Uterus (tissue), 4 donors: ENCODE measurements around the gene MAP3K15. TPM values are rescaled to one million over a fixed set of nuclear protein-coding genes. Genes with fewer than 3 reads are reported as not detected.

Experiments
- DNase-seq, 2 donors: peaks; one replicate each; pipeline ENCODE4 v3.0.0-alpha.2; 2019 to 2020
- H3K27ac ChIP-seq, 2 donors: fragments of 200-600 bp; sonication (generic); 1 replicate in 1 of 2; 2 replicates in 1 of 2; pipeline ENCODE4 v1.5.1; 2016 to 2018
- H3K27me3 ChIP-seq, 2 donors: fragments of 200-600 bp; sonication (generic); one replicate each; pipeline ENCODE4 v1.5.1; 2018 to 2019; ENCODE audit warnings: control low read depth in 1 of 2
- H3K36me3 ChIP-seq, 2 donors: fragments of 200-600 bp; sonication (generic); one replicate each; pipeline ENCODE4 v1.5.1; 2019; ENCODE audit warnings: control low read depth in 1 of 2
- H3K4me1 ChIP-seq, 2 donors: fragments of 200-600 bp; sonication (generic); one replicate each; pipeline ENCODE4 v1.5.1; 2018 to 2019; ENCODE audit warnings: control low read depth in 1 of 2
- H3K4me3 ChIP-seq, 2 donors: fragments of 200-600 bp; sonication (generic); 1 replicate in 1 of 2; 2 replicates in 1 of 2; pipeline ENCODE4 v1.5.1; 2018 to 2019; ENCODE audit warnings: mild to moderate bottlenecking in 1 of 2
- H3K9me3 ChIP-seq, 2 donors: fragments of 200-600 bp; sonication (generic); one replicate each; pipeline ENCODE4 v1.5.1; 2019; ENCODE audit warnings: control low read depth in 1 of 2
- CTCF ChIP-seq, 4 experiments: fragments of 200-600 bp in 2 of 4; fragments of 450-650 bp in 2 of 4; sonication (generic) in 2 of 4; IDR thresholded peaks; one replicate each; pipeline ENCODE4 v1.5.1; 2016 to 2019; ENCODE audit warnings: antibody characterized with exemption in 4 of 4, mild to moderate bottlenecking in 2 of 4, moderate library complexity in 1 of 4
- POLR2A ChIP-seq, 2 donors: fragments of 450-650 bp; IDR thresholded peaks; one replicate each; pipeline ENCODE4 v1.6.1; 2016; ENCODE audit warnings: antibody characterized with exemption in 2 of 2, mild to moderate bottlenecking in 1 of 2, moderate library complexity in 1 of 2
- intact Hi-C: fragments of 100-400 bp; cut with DNase I; formaldehyde crosslinking; loops from one replicate; pipeline ENCODE4 v1.15.1; 2023; ENCODE audit warnings: low total_unique reads
- total RNA-seq, 4 donors: library from RNA; depleted of rRNA in 3 of 4; stranded (reverse); fragments of >200 nt in 3 of 4; gene quantifications; one replicate each; pipeline versions ENCODE4 v1.1.0 to v1.2.4, GENCODE V29; 2014 to 2023
- donor health status: DM: yes; HTN: yes; CAD: no.

The MAP3K15 gene
- total RNA-seq, 4 donors from 2014 or later = 0.55 to 0.90 TPM; not detected in 2

GRCh38 chrX:19557822-19558221 lies 42.5 kb upstream of the MAP3K15 start:
- Histone ChIP-seq H3K27ac (no peak overlapping the region), H3K9me3 (no peaks in the 10 kb centered on the region), H3K4me1 (no peaks in the 10 kb centered on the region), H3K27me3 (no peaks in the 10 kb centered on the region), H3K36me3 (no peaks in the 10 kb centered on the region), H3K4me3 (no peak overlapping the region)
- no peak for DNase-seq
- no peak for TF ChIP-seq CTCF (IDR thresholded peaks at IDR 0.05)
- TF ChIP-seq POLR2A (IDR thresholded peaks at IDR 0.05) = no peak
- intact Hi-C loops = no loop called here

GRCh38 chrX:19556202-19556601 lies 40.9 kb upstream of the MAP3K15 start:
- no peak overlapping the region for H3K27ac ChIP-seq
- no peaks in the 10 kb centered on the region for H3K36me3 ChIP-seq
- H3K4me1 ChIP-seq = no peaks in the 10 kb centered on the region
- no peak overlapping the region for H3K4me3 ChIP-seq
- intact Hi-C loops = no loop called here
- no peaks in the 10 kb centered on the region for H3K9me3 ChIP-seq
- TF ChIP-seq POLR2A (IDR thresholded peaks at IDR 0.05) = no peak
- TF ChIP-seq CTCF (IDR thresholded peaks at IDR 0.05) = no peak
- no peaks in the 10 kb centered on the region for H3K27me3 ChIP-seq
- no peak for DNase-seq

- H3K4me1 ChIP-seq = no peaks in the 10 kb centered on the region
- TF ChIP-seq POLR2A (IDR thresholded peaks at IDR 0.05) (no peak), CTCF (IDR thresholded peaks at IDR 0.05) (no peak)
- H3K4me3 ChIP-seq = no peak overlapping the region
- H3K27ac ChIP-seq = no peak overlapping the region
- no peaks in the 10 kb centered on the region for H3K36me3 ChIP-seq
- intact Hi-C loops = no loop called here
- H3K27me3 ChIP-seq = no peaks in the 10 kb centered on the region
- no peaks in the 10 kb centered on the region for H3K9me3 ChIP-seq
- no peak for DNase-seq
Measured at GRCh38 chrX:19555683-19556082, 40.4 kb upstream of the MAP3K15 start.

GRCh38 chrX:19555236-19555635 lies 39.9 kb upstream of the MAP3K15 start:
- intact Hi-C loops = no loop called here
- Histone ChIP-seq H3K9me3 (no peaks in the 10 kb centered on the region), H3K27me3 (no peaks in the 10 kb centered on the region), H3K27ac (no peak overlapping the region), H3K4me3 (no peak overlapping the region), H3K36me3 (no peaks in the 10 kb centered on the region), H3K4me1 (no peaks in the 10 kb centered on the region)
- no peak for DNase-seq
- TF ChIP-seq CTCF (IDR thresholded peaks at IDR 0.05) = no peak
- TF ChIP-seq POLR2A (IDR thresholded peaks at IDR 0.05) = no peak

- no peaks in the 10 kb centered on the region for H3K36me3 ChIP-seq
- no peak for TF ChIP-seq POLR2A (IDR thresholded peaks at IDR 0.05)
- TF ChIP-seq CTCF (IDR thresholded peaks at IDR 0.05) = no peak
- no peaks in the 10 kb centered on the region for H3K27me3 ChIP-seq
- no peak overlapping the region for H3K27ac ChIP-seq
- H3K4me1 ChIP-seq = no peaks in the 10 kb centered on the region
- no peaks in the 10 kb centered on the region for H3K9me3 ChIP-seq
- intact Hi-C loops = no loop called here
- no peak overlapping the region for H3K4me3 ChIP-seq
- DNase-seq = no peak
Measured at GRCh38 chrX:19554786-19555185, 39.5 kb upstream of the MAP3K15 start.
